GM18508 (cell line): ENCODE data around the gene NRXN3.

Experiments
- ATAC-seq: cut with Tn5 transposase; IDR thresholded peaks from one replicate; pipeline ENCODE4 v1.9.1; 2021; ENCODE audit warnings: moderate number of reproducible peaks; ENCODE audit not compliant: insufficient read depth, unreplicated experiment

The NRXN3 gene

DNA sequence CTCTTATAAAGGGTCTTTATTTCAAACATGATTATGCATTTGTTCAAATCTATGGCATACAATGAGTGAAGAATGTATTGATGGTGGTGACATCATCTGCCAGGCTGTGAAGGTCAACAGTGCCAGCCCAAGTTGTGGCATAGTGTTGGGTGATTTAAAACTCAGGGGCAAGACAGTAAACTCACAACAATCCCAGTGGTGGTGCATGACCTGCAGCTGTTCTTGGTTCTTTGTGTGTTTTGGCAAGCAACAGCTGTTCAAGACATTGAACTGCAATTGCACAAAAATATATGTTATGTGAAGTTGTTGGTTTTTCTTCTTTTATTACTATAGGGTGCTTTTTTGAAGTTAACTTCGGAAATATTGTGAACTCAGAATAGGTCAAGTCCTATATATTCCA is 851.6 kb downstream of the NRXN3 start:
- ATAC-seq, result no peak

DNA sequence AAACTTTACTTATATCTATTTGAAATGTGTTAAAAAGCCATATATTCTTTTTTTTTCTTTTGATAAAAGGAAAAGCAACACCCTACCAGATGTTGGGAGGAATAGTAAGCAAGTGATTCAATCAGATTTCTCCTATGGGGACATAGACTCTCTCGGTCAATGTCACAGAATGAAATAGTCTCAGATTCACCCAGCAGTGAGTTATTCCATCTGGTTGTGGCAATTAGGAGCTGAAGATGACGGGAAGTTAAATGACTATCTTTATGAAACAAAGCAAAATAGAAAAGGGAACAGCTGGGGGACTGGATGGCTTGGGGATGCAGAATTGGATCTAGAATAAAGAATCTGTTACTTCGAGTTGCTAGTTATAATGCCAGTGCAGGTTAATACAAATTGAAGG is 857.0 kb downstream of the NRXN3 start:
- no peak for ATAC-seq

DNA sequence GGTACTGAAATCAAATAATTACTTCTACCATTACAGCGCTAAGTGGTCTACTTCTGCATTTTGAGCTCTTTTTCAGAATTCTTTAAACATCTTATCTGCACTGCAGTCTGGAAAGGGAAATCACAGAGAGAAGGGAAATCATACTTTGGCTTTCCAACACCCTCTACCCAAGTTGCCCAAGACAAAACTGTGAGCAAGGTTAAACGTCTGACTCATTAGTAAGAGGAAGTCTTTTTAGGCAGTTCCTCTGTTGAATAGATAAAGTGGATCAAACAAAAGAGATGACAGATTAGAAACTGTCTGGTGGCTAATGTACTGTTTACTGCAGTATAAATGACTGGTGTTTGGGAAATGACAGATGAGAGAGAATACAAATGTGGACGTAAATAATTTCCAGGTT is 858.1 kb downstream of the NRXN3 start:
- no peak for ATAC-seq

DNA sequence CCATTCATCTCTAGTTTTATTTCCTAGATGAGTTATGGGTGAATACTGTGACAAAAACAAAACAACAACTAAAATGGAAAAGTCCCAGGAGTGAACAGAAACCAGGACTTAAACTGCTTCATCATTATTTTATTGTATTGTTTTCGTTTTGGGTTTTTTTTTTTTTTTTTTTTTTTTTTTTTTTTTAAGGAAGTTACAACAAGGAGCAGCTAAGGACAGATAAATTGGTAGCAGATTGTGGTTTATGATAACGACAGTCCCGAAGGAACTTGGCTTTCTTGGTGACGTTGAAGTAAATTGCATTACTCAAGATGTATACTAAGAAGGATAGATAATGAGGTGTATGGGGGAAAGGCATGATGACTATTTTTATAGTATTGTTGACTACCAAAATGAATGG is 866.3 kb downstream of the NRXN3 start:
- ATAC-seq, result no peak

DNA sequence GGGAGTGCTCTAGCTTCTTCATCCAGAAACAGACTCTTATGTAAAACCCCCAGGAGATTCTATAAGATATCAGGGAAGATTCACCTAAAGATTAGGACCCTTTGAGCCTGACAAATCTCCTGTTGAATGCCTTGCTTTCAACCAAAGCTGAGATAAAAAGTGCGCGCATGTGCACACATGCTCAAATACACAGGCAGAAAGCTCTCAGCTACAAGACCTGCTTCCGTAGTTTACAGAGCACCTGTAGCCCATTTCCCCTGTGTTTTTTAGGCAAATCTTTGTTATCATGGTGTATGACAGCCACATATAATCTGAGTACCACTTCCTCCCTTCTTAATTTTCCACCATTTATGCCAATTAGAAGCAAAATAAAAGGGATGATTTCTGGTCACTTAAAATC is 866.9 kb downstream of the NRXN3 start:
- ATAC-seq, result no peak

DNA sequence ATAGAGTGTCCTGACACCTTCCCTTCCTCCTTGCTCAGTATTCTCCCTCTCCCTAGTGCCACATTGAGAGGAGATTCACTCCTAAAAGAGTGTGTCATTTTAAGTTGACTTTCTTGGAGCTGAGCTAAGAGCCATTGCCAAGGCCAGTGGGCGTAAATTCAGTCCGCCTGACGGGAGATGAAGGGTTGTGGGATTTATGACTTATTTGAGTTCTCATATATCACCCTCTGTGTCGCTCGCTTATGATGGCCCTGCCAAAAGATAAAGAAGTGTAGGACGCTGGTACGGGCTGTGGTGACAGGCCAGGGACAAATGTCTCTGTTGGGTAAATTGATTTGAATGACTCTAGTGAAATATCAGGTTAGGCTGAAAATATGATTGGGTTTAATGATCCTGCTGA is 867.4 kb downstream of the NRXN3 start:
- no peak for ATAC-seq

DNA sequence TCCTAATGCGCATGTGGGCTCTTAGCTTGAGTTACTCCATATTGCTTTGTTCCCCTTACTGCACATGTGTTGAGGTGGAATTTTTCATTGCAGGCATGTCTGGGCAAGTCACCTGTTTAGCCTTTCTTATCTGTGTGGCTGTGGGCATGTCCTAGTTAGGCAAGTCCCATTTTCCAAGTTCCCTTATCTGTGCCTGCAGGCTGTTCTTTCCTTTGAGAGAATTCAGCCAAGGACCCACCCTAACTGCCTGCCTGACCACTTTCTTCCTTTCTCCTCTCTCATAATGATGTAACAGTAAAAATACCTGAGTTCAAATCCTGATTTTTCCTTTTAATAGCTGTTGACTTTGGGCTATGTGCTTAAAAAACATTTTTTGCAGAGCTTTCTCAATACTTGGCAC is 870.6 kb downstream of the NRXN3 start:
- ATAC-seq, result no peak

DNA sequence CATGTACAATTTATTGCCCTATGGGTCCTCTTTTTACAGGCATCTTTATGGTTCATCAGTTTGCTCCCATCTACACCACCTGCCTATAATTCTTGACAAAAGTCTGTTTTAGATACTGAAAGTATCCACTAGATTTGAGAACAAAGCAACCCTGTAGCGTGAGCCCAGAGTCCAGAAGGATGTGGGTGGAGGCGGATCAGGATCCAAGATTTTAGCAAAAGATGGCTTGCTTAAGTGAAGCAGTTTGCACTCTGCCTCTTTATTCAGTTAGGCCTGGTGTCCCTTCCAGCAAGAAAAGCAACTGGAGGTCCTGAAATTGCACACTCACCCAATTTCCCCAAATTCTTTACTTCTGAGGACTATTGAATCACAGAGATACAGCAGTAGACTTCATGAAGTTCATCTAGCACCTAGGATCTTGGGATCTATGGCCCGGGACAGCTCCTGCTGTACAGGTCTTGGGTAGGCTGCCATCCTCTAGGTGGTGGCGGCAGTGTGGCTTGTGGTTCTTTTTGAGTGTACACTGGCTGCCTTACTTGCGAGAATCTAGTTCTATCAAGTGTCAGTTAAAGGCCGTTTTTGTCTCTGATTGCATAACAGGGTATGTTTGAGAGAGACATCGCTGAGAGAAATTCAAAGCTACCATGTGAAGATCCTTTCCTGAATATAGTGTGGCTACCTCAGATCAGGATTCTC is 873.2 kb downstream of the NRXN3 start:
- ATAC-seq, result no peak

DNA sequence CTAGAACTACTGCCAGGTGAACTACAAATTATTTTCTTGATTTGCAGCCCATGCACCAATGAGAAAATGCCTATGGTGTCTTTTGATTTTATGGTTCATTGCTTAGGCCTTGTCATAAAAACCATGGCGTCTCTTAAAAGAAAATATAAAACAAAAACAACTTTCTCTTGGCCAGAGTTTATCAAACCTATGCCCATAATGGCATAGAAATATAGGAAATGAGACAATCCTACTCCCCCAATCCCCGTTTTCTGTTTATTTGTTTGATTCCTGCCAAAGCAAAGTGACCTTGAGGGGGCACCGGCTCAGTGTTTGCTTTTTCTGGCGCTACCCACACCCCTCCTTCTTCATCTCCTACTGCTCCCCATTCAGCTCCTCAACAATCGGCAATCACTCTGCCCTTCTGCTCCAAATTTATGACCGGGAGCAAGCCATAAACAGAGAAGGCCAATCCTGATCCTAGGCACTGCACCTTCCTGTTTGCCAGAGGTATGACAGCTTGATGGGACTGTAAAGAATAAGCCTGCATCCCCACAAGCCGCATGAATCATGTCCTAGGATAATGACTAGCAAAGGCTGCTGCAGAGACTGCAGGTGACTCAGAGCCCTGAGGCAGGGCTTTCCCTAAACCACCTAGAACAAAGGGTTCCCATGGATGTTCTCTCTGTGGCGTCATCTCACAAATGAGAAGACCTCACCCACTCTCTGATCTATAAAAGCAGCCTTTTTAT is 874.9 kb downstream of the NRXN3 start:
- no peak for ATAC-seq

DNA sequence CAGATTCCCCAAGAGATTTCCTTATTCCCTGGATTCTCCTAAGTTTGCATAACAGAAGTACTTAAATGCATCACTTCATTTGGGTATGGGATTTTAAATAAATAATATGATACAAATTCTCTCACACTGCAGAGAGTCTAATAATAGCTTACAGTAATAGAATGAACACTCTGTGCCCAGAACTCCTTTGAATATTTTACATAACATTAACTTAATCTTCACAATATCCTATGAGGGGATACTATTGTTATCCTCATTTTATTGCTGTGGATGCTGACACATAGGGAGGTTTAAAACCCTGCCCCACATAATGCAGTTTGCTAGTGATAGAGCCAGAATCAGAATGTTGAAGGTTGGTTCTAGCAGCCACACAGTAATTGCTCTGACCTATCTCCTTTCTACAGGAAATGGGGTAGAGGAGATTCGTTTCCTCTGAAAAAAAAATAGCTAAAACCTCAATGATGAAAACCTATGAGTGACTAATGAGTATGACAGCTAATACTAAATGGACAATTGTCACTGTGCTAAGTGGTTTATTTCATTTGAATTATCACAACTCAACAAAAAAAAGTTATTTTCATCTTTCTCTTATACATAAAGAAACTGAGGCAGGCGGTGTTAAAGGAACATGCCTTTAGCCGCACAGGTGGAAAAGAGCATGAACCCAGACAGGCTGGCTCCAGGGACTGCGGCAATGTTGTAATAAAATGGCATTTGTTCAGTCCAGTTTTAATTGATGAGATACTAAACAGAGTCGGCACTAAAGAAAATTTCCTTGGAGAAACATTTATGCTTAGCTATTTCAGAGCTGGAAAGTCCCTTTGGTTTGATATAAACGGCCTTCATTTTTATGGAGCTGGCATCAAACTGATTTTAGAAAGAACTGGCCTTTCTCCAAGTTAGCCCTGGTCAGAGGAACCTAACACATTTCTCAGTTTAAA is 880.9 kb downstream of the NRXN3 start:
- no peak for ATAC-seq

DNA sequence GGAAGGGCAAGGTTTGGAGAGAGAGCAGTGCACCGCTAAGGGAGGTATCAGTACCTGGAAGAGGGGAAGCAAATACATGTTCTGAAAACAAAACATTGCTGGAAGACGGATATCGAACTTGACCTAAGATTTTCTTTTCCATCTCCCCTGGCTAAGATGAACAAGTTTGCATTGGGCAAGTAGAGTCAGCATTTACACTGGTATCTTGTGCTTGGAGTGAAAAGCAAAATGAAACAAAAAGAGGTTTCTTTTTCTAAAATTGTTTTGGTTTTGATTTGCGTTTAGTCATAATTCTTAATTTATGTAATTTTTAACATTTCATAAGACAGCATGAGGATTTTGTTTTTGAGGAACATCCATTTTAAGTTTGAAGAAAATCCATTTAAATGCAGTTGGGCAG is 881.6 kb downstream of the NRXN3 start:
- no peak for ATAC-seq

DNA sequence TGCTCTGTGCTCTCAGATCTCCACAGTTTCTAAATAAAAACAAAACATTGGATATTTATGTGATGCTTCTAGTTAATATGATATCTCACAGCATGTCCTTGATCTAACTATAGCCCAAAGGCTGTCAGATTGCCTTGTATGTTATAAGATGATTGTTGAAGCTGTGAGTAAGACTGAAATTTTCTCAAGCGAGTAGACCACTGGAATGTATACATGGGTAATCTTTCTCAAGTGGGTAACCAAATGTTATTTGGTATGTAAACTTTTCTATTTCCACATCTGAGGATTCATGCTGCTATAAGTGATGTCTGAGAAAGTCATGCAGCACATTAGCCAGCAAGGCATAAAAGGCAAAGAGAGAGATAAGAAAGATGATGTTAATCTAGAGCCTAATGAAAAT is 886.7 kb downstream of the NRXN3 start:
- ATAC-seq, result no peak

DNA sequence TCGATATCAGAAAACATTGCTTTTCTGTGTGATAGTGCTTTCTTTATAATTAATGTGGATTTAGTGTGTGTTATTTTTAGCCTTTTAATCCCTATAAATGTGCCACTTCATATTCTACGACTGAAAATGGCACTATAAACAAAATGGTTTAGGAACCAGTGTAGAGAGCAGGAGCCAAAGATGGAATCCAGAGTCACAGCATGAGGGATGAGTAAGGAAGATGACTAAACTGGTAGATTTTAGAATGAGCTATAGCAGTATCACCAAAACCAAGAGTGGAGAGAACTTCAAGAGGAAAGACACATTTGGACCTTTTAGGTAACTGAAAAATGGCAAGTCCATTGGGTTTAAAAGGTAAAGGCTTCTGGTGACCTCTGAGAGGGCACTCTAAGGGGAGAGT is 887.2 kb downstream of the NRXN3 start:
- ATAC-seq, result no peak

DNA sequence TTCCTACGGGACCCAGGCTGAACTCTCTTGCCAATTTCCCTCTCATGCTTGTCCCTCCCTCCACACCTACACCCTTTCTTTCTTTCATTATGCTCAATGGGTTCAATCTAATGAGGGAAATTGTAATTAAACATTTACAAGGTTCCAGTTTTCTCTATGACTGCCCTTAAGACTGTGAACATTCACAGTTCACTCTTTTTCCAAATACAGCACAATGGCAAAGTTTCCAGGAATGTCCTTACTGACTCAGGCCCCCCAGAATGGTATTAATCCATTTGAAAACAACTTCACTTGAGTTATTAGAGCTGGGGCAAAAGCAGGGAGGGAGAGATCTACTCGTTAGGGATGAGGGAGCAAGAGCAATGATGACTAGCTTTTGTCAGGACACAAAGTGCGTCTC is 892.1 kb downstream of the NRXN3 start:
- no peak for ATAC-seq

DNA sequence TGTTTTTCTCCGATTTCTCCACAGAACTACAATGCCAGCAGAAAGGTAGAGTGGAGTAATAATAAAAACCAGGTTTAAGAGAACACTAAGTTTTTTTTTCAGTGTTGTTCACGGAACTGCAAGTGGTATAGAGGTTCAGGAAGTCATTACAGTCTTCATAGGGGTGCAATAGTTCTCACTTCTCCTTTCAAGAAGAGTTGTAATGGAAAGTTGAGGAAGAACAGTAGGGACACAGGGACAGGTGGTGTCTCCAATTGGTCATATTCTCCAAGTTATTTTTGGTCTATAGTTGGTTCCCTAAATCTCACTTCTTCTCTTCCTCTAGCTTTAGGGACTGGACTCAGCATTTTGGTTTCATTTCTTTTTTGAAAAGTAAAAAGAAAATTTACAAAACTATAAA is 894.0 kb downstream of the NRXN3 start:
- no peak for ATAC-seq

DNA sequence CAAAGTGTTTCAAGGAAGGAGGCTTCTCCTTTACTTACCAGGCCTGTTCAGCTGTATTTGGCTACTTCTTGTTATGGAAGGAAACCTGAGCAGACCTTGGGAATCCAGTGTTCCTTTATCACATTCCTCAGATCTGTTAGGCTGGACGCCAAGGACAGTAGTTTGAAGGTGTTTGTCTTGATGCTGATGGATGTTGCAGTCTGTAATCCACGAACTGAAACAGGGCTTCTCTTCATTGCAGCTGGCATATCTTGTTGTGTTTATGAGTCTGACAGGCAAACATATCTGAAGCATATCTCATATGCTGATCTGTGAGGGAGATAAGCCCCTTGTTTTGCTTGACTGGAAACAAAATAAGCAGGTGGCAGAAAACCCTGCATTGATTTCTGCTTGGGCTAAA is 904.3 kb downstream of the NRXN3 start:
- no peak for ATAC-seq

DNA sequence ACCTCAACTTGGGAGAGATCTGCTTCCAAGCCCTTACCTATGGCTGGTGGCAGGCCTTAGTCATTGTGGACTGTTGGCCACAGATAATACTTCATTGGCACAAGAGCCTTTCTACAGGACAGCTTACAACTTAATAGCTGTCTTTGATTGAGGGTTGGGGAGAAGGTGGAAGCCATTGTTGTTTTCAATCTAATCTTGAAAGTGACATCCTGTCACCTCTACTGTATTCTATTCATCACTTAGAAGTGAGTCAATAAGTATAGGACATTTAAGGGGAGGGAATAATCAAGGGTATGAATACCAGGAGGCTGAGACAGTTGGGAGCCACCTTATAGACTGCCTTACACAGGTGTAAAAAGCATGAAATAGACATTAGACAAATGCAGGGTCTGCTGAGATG is 906.3 kb downstream of the NRXN3 start:
- no peak for ATAC-seq

DNA sequence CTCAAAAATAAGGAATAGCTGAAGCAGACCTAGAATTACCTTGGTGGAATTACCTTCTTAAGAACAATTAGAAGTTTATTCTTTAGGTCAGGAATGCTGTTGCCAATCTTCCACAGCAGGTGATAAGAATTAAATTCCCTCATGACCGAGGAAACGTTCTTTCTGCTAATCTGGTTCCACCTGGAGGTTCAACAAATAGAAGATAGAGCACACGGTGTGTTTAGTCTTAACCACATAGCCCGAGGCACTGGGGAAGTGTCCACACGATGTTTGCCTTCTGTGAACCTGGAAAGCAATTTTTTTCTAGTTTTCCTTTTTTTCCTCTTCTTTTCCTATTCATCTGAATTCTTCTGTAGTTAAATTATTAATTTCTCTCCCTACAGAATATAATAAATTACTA is 906.9 kb downstream of the NRXN3 start:
- no peak for ATAC-seq

DNA sequence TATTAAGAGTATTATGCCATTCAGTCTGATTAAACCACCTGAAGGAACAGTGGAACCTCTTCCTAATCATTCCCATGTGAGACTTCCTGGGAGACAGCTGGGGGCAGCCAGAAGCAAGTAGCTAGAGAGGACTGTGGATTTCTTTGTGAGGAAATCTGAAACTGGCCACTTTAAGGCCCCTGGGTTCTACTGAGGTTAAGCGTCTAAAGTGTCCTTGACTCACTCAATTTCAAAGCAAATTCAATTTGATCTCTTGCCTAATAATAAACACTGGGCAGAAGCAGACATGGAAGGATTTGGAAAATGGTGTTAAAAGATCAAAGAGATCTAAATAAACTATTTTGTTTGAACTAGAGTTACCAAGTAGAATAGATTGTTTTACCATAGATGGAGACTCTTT is 909.9 kb downstream of the NRXN3 start:
- no peak for ATAC-seq

DNA sequence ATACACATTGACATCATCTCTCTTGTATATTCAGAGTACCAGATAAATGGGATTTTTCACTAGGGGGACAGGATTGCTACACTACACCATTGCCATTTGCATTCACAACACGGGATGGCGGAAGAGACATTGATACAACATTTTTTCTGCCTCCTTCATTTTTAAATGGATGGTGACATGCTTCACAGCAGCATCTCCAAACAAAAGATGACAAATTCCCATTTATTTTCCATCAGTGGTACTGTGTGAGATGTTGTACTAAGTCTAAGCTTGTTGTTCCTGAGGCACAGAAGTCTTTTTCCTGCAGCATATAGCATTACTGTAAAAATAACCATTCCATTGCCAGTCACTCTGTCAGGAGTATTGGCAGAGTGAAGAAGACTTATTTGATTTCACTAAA is 912.7 kb downstream of the NRXN3 start:
- no peak for ATAC-seq

DNA sequence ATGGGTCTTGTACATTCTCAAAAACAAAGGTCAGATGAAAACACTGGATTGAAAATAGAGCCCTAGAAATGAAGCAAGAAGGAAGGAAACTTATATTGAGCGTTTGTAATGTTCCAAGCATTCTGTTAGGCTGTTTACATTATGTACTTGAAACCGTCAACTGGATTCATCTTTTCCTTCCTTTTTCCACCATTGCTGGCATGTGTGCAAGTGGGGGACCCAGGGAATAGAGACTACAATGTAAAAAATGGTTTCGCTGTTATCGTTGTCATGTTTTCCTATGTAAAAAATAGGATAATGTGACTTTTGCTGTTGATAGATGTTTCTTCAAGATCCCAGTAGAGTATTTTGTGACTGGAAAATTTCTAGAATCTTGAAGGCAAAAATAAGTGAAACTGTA is 913.2 kb downstream of the NRXN3 start:
- no peak for ATAC-seq
